Measurements from ENCODE around the gene RBM44. TPM values are rescaled to one million over a fixed set of nuclear protein-coding genes. Genes with fewer than 3 reads are reported as not detected.

Gene RBM44
- total RNA-seq, 4 donors from 2014 or later: 0.89 to 4.1 (median 1.5) TPM

GRCh38 chr2:237824085-237824484 lies 25.5 kb downstream of the RBM44 start:
- H3K4me3 ChIP-seq (replicated peaks in 1 of 3): no peak overlapping the region
- no peaks in the 10 kb centered on the region for H3K36me3 ChIP-seq
- H3K9me3 ChIP-seq: no peaks in the 10 kb centered on the region
- 86 to 88% methylated on average over 6 of the region's 6 CpGs for WGBS, 2 donors
- TF ChIP-seq POLR2A (IDR thresholded peaks at IDR 0.05): no peak
- no peak for TF ChIP-seq CTCF (IDR thresholded peaks at IDR 0.05)
- no peak for DNase-seq
- no peak overlapping the region for H3K27ac ChIP-seq
- intact Hi-C loops (cut with DNase I): no loop called here
- no peaks in the 10 kb centered on the region for H3K27me3 ChIP-seq
- no peaks in the 10 kb centered on the region for H3K4me1 ChIP-seq

GRCh38 chr2:237827421-237827987 lies 28.9 kb downstream of the RBM44 start:
- Histone ChIP-seq H3K36me3 (no peaks in the 10 kb centered on the region), H3K27me3 (no peaks in the 10 kb centered on the region), H3K4me3 (replicated peaks in 1 of 3) (no peak overlapping the region), H3K27ac (no peak overlapping the region), H3K9me3 (no peaks in the 10 kb centered on the region), H3K4me1 (no peaks in the 10 kb centered on the region)
- DNase-seq: no peak
- intact Hi-C loops (cut with DNase I): no loop called here
- 91 to 94% methylated on average over 3 of the region's 3 CpGs for WGBS, 2 donors
- no peak for TF ChIP-seq CTCF (IDR thresholded peaks at IDR 0.05)
- no peak for TF ChIP-seq POLR2A (IDR thresholded peaks at IDR 0.05)

- WGBS, 2 donors: 97 to 98% methylated on average over 2 of the region's 2 CpGs
- no peaks in the 10 kb centered on the region for H3K27me3 ChIP-seq
- intact Hi-C loops (cut with DNase I): no loop called here
- H3K27ac ChIP-seq: no peak overlapping the region
- H3K4me3 ChIP-seq (replicated peaks in 1 of 3): no peak overlapping the region
- TF ChIP-seq CTCF (IDR thresholded peaks at IDR 0.05) (no peak), POLR2A (IDR thresholded peaks at IDR 0.05) (no peak)
- DNase-seq: no peak
- H3K36me3 ChIP-seq: no peaks in the 10 kb centered on the region
- no peaks in the 10 kb centered on the region for H3K4me1 ChIP-seq
- no peaks in the 10 kb centered on the region for H3K9me3 ChIP-seq
These were observed 31.9 kb downstream of the RBM44 start for GRCh38 chr2:237830522-237830921.

- no peak for TF ChIP-seq CTCF (IDR thresholded peaks at IDR 0.05)
- TF ChIP-seq POLR2A (IDR thresholded peaks at IDR 0.05): no peak
- intact Hi-C loops (cut with DNase I): no loop called here
- no peaks in the 10 kb centered on the region for H3K36me3 ChIP-seq
- no peak overlapping the region for H3K4me3 ChIP-seq (replicated peaks in 1 of 3)
- no peaks in the 10 kb centered on the region for H3K4me1 ChIP-seq
- no peaks in the 10 kb centered on the region for H3K27me3 ChIP-seq
- H3K27ac ChIP-seq: no peak overlapping the region
- 94 to 96% methylated on average over 1 of the region's 1 CpG for WGBS, 2 donors
- H3K9me3 ChIP-seq: no peaks in the 10 kb centered on the region
- DNase-seq: no peak
These were observed 35.0 kb downstream of the RBM44 start for GRCh38 chr2:237833546-237833945.

- Histone ChIP-seq H3K4me1 (no peaks in the 10 kb centered on the region), H3K9me3 (no peaks in the 10 kb centered on the region), H3K27me3 (no peaks in the 10 kb centered on the region), H3K27ac (no peak overlapping the region), H3K4me3 (replicated peaks in 1 of 3) (no peak overlapping the region), H3K36me3 (no peaks in the 10 kb centered on the region)
- intact Hi-C loops (cut with DNase I): no loop called here
- no peak for DNase-seq
- no peak for TF ChIP-seq POLR2A (IDR thresholded peaks at IDR 0.05)
- no peak for TF ChIP-seq CTCF (IDR thresholded peaks at IDR 0.05)
- WGBS, 2 donors: 74 to 80% methylated on average over 3 of the region's 3 CpGs
These were observed 36.8 kb downstream of the RBM44 start for GRCh38 chr2:237835372-237835771.
